Activated T-cell treated with anti-CD3 and anti-CD28 coated beads, Interleukin-2, amount 50 U/mL, for 48 hours (primary cell): ENCODE measurements around the gene ARFGEF2.
A peak's percentile ranks its signal among the peaks of the same experiment; 100 is the strongest.
"Not testable (repeated sequence)": the region's sequence is repeated elsewhere in the genome, so short reads cannot be mapped to it uniquely, and the experiment has no call there.

Experiments
- DNase-seq, 2 experiments: peaks; one replicate each; pipeline ENCODE4 v3.0.0-alpha.2; 2020

ARFGEF2 gene

DNA sequence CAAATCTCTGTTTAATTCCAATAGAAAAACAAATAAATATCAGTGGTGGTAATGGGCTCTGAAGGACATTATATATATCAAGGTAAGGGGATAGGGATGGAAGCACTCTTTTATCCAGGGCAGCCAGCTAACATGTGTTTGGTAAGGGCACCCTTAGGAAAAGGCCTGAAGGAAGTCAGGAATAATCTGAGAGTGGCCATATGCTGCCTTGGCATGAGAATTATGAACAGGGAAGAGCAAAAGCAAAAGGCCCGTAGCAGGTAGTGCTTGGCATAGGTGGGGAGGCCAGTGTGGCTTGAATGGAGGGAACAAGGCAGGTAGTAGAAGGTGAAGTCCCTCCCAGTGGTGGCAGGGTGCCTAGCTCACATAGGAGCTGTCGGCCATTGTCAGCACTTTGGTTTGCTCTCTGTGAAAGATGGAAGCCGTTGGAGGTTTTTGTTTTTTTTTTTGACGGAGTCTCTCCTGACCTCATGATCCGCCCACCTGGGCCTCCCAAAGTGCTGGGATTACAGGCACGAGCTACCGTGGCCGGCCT is 85.0 kb downstream of the ARFGEF2 start:
- no peak for DNase-seq

- no peak for DNase-seq
These were observed 88.6 kb downstream of the ARFGEF2 start for GRCh38 chr20:49009899-49010631.

DNA sequence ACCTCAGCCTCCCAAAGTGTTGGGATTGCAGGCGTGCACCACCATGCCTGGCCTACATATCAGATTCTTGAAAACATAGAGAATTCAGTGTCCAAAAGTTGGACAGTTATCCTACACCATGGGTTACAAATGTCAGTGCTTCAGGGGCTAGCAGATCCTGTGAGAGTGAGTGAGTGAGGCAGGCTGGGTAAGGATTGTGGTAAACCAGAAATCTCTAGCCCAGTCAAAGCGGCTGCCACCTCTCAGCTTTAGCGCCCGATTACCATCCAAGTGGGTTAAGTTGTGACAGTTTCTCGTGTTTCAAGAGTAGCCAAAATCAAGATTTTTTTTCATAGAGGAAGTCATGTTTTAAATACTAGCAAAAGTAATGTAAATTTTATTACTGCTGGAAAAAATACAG is 102.7 kb downstream of the ARFGEF2 start:
- DNase-seq = no peak

DNA sequence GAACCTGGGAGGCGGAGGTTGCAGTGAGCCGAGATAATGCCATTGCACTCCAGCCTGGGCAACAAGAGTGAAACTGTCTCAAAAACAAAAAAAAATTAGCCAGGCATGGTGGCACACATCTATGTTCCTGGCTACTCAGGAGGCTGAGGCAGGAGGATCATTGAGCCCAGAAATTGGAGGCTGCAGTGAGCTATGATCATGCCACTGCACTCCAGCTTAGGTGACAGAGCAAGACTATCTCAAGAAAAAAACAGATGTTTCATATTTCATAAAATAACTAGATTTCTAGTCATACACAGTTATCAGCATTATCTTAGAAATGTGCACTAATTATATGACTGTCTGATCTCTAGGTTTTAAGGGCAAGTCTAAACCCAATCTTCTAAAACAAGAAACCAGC is 106.7 kb downstream of the ARFGEF2 start:
- DNase-seq = not testable (repeated sequence)

- DNase-seq = no peak
These were observed 107.2 kb downstream of the ARFGEF2 start for GRCh38 chr20:49028684-49029083.

DNA sequence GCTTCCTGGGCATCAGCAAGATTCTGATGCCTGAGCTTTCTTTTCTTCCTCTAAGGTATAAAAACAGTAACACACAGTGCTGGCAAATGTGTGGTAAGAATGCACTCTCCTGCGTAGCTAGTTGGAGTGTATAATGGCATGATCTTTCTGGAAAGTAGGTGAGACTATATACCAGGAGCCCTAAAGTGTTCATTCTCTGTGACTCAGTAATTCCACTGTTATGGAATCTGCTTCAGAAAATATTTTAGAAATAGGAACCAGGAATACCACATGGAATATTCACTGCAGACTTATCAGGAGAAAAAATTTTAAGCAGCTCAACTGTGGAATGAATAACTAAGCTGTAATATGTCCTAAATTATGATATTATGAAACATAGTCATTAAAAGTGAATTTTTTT is 107.7 kb downstream of the ARFGEF2 start:
- no peak for DNase-seq

GRCh38 chr20:49030954-49031619 is 109.6 kb downstream of the ARFGEF2 start:
- no peak for DNase-seq

DNA sequence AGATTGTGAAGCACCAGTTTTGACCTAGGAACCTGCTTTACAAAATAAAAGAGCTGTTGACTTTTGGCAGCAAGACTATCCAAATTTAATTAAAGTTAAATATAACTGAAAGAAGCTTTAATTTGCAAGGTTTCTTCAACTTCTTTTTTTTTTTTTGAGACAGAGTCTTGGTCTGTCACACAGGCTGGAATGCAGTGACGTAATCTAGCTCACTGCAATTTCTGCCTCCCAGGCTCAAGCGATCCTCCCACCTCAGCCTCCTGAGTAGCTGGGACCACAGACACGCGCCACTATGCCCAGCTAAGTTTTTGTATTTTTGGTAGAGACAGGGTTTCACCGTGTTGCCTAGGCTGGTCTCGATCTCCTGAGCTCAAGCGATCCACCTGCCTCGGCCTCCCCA is 110.9 kb downstream of the ARFGEF2 start:
- DNase-seq = no peak

DNA sequence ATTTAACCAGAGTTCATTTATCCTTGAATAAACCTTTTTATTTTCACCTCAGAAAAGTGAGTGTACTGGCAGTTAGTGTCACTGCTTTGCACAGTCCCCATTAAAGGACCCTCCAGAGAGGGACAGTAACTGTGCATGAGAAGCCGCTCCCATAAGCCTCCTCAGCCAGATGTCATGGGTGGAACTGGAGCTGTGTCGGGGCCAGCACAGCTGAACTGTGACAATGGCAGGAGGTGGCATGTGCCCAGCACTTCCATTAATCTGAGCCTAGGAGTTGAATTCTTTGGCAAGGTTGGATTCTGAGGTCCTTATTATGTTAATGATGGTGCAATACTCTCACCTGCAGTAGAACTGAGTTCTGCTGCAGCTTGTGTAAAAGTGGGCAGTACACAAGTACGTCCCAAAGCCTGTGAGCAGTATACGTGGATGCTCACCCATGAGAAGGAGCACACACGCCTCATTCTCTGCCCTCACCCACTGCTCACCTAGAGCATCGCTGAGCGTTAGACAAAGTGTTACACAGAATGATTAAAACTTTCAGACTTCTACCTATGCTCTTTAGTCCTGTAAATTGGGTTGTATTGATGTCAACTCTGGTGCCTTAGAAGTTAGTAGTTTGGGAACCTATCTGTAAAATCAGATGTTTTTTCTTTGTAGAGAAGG is 112.7 kb downstream of the ARFGEF2 start:
- DNase-seq = no peak

GRCh38 chr20:49037962-49038387 is 116.5 kb downstream of the ARFGEF2 start:
- DNase-seq = peak in 1 of 2 experiments; percentile 29

- DNase-seq = no peak
These were observed 118.3 kb downstream of the ARFGEF2 start for GRCh38 chr20:49039854-49040253.

- DNase-seq = no peak
These were observed 121.5 kb downstream of the ARFGEF2 start for GRCh38 chr20:49043000-49043399.

- no peak for DNase-seq
These were observed 124.1 kb downstream of the ARFGEF2 start for GRCh38 chr20:49045440-49046086.

- peak; percentile 97 to 98 for DNase-seq
These were observed 124.8 kb downstream of the ARFGEF2 start, which contains the start of gene CSE1L for GRCh38 chr20:49046087-49046900. Gene CSE1L, plus strand, starts transcription at chr20:49046312. Its CDS starts 12,152 bp downstream, at chr20:49058464.

- DNase-seq = no peak
These were observed 130.8 kb downstream of the ARFGEF2 start for GRCh38 chr20:49052334-49052733.

- no peak for DNase-seq
These were observed 132.6 kb downstream of the ARFGEF2 start for GRCh38 chr20:49054056-49054643.

- DNase-seq = no peak
These were observed 141.8 kb downstream of the ARFGEF2 start for GRCh38 chr20:49063279-49063678.

GRCh38 chr20:49074521-49074920 is 153.0 kb downstream of the ARFGEF2 start:
- DNase-seq = no peak

GRCh38 chr20:49078310-49078709 is 156.8 kb downstream of the ARFGEF2 start:
- DNase-seq = no peak

DNA sequence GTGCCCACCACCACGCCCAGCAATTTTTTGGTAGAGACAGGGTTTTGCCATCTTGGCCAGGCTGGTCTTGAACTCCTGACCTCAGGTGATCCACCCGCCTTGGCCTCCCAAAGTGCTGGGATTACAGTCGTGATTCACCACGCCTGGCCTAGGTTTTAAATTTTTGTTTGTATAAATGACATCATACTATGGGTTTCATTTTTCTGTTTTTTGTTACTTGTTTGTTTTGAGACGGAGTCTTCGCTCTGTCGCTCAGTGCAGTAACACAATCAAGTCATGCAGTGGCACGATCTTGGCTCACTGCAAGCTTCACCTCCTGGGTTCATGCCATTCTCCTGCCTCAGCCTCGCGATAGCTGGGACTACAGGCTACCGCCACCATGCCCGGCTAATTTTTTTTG is 160.8 kb downstream of the ARFGEF2 start:
- not testable (repeated sequence) for DNase-seq
